H9 (cell line): ENCODE measurements around the gene SLC6A8. TPM values are rescaled to one million over a fixed set of nuclear protein-coding genes. Genes with fewer than 3 reads are reported as not detected.

Experiments used
- DNase-seq: peaks from one replicate; pipeline ENCODE4 v3.0.0-alpha.2; 2017
- H2AFZ ChIP-seq: one replicate; pipeline ENCODE4 v1.6.1; 2013; ENCODE audit warnings: mild to moderate bottlenecking, low read length, control low read depth, moderate library complexity
- H2AK5ac ChIP-seq: 2 replicates; pipeline ENCODE4 v1.6.1; 2013; ENCODE audit warnings: low read length, control low read depth, mixed read lengths; ENCODE audit not compliant: insufficient read length
- H2BK120ac ChIP-seq: one replicate; pipeline ENCODE4 v1.6.1; 2013; ENCODE audit warnings: low read depth, mild to moderate bottlenecking, low read length, control low read depth, inconsistent platforms; ENCODE audit not compliant: poor library complexity, severe bottlenecking
- H2BK12ac ChIP-seq: 2 replicates; pipeline ENCODE4 v1.6.1; 2013; ENCODE audit warnings: low read length, control low read depth, mixed read lengths, low read depth; ENCODE audit not compliant: insufficient read length
- H2BK15ac ChIP-seq: 2 replicates; pipeline ENCODE4 v1.6.1; 2013; ENCODE audit warnings: low read depth, low read length, control low read depth
- H2BK20ac ChIP-seq: one replicate; pipeline ENCODE4 v1.6.1; 2013; ENCODE audit warnings: low read depth, mild to moderate bottlenecking, low read length, control low read depth, inconsistent platforms; ENCODE audit not compliant: poor library complexity, severe bottlenecking
- H2BK5ac ChIP-seq: 2 replicates; pipeline ENCODE4 v1.6.1; 2013; ENCODE audit warnings: low read length, control low read depth, mixed read lengths; ENCODE audit not compliant: insufficient read length
- H3K14ac ChIP-seq: 2 replicates; pipeline ENCODE4 v1.6.1; 2013; ENCODE audit warnings: low read length, control low read depth; ENCODE audit not compliant: insufficient read depth
- H3K18ac ChIP-seq: 2 replicates; pipeline ENCODE4 v1.6.1; 2013; ENCODE audit warnings: low read depth, mild to moderate bottlenecking, mixed read lengths, low read length, control low read depth; ENCODE audit not compliant: insufficient read length
- H3K23ac ChIP-seq: 2 replicates; pipeline ENCODE4 v1.6.1; 2013; ENCODE audit warnings: low read length, control low read depth, mixed read lengths, low read depth; ENCODE audit not compliant: insufficient read length
- H3K23me2 ChIP-seq: 2 replicates; pipeline ENCODE4 v1.6.1; 2013; ENCODE audit warnings: low read depth, mild to moderate bottlenecking, mixed read lengths, low read length, control low read depth; ENCODE audit not compliant: insufficient read length, poor library complexity, severe bottlenecking
- H3K27ac ChIP-seq: 2 replicates; pipeline ENCODE4 v1.5.1; 2013; ENCODE audit warnings: low read length, control low read depth, mixed read lengths, low read depth; ENCODE audit not compliant: insufficient read length
- H3K27me3 ChIP-seq: 2 replicates; pipeline ENCODE4 v1.6.1; 2013; ENCODE audit warnings: low read length, control low read depth, inconsistent platforms; ENCODE audit not compliant: insufficient read depth
- H3K4ac ChIP-seq: 2 replicates; pipeline ENCODE4 v1.6.1; 2013; ENCODE audit warnings: low read depth, mild to moderate bottlenecking, control low read depth, inconsistent platforms, low read length, moderate library complexity
- H3K4me1 ChIP-seq: 2 replicates; pipeline ENCODE4 v1.6.1; 2013; ENCODE audit warnings: low read length, control low read depth, inconsistent platforms; ENCODE audit not compliant: insufficient read depth
- H3K4me2 ChIP-seq: 2 replicates; pipeline ENCODE4 v1.6.1; 2013; ENCODE audit warnings: low read length, control low read depth, mixed read lengths; ENCODE audit not compliant: insufficient read length, insufficient read depth
- H3K56ac ChIP-seq: 2 replicates; pipeline ENCODE4 v1.6.1; 2013; ENCODE audit warnings: low read depth, mild to moderate bottlenecking, mixed read lengths, low read length, control low read depth; ENCODE audit not compliant: insufficient read length
- H3K79me1 ChIP-seq: 2 replicates; pipeline ENCODE4 v1.6.1; 2013; ENCODE audit warnings: low read depth, mild to moderate bottlenecking, moderate library complexity, low read length, control low read depth, inconsistent platforms; ENCODE audit not compliant: insufficient read depth, poor library complexity, severe bottlenecking
- H3K79me2 ChIP-seq: 2 replicates; pipeline ENCODE4 v1.6.1; 2013; ENCODE audit warnings: low read length, control low read depth, inconsistent platforms; ENCODE audit not compliant: insufficient read depth
- H3K9ac ChIP-seq: 2 replicates; pipeline ENCODE4 v1.6.1; 2013; ENCODE audit warnings: low read length, control low read depth, mixed read lengths; ENCODE audit not compliant: insufficient read length; ENCODE audit errors: extremely low read depth
- H3K9me3 ChIP-seq: one replicate; pipeline ENCODE4 v1.6.1; 2013; ENCODE audit warnings: low read depth, low read length, inconsistent platforms; ENCODE audit not compliant: control insufficient read depth
- H3T11ph ChIP-seq: one replicate; pipeline ENCODE4 v1.6.1; 2013; ENCODE audit warnings: mild to moderate bottlenecking, low read length, control low read depth, inconsistent platforms
- H4K20me1 ChIP-seq: one replicate; pipeline ENCODE4 v1.6.1; 2013; ENCODE audit not compliant: control insufficient read depth, insufficient read length, insufficient read depth
- H4K5ac ChIP-seq: 2 replicates; pipeline ENCODE4 v1.6.1; 2013; ENCODE audit warnings: low read depth, mild to moderate bottlenecking, mixed read lengths, low read length, control low read depth; ENCODE audit not compliant: insufficient read length
- H4K8ac ChIP-seq: replicated peaks from 2 replicates; pipeline ENCODE4 v1.6.1; 2013; ENCODE audit warnings: low read length, control low read depth, mixed read lengths, low read depth; ENCODE audit not compliant: insufficient read length
- H4K91ac ChIP-seq: 2 replicates; pipeline ENCODE4 v1.6.1; 2013; ENCODE audit warnings: low read depth, mild to moderate bottlenecking, moderate library complexity, mixed read lengths, low read length, control low read depth; ENCODE audit not compliant: insufficient read length
- H3K27ac Mint-ChIP-seq, 3 experiments: 2 replicates in 2 of 3; 3 replicates in 1 of 3; pipeline ENCODE4 v1.8.0; 2020 to 2021; ENCODE audit warnings: mixed read lengths in 3 of 3, mild to moderate bottlenecking in 1 of 3, moderate library complexity in 1 of 3
- H3K27me3 Mint-ChIP-seq: 2 replicates; pipeline ENCODE4 v1.8.0; 2021; ENCODE audit warnings: low read depth, mild to moderate bottlenecking, moderate library complexity, mixed read lengths
- H3K36me3 Mint-ChIP-seq, 3 experiments: 2 replicates in 2 of 3; 3 replicates in 1 of 3; pipeline ENCODE4 v1.8.0; 2020 to 2021; ENCODE audit warnings: low read depth in 3 of 3, mixed read lengths in 3 of 3; ENCODE audit not compliant: insufficient read depth in 1 of 3
- H3K4me1 Mint-ChIP-seq, 2 experiments: 2 replicates each; pipeline ENCODE4 v1.8.0; 2020; ENCODE audit warnings: mixed read lengths in 2 of 2
- H3K4me3 Mint-ChIP-seq, 2 experiments: 2 replicates in 1 of 2; 3 replicates in 1 of 2; pipeline ENCODE4 v1.8.0; 2020 to 2021; ENCODE audit warnings: mild to moderate bottlenecking in 2 of 2, mixed read lengths in 2 of 2, moderate library complexity in 1 of 2
- H3K9me3 Mint-ChIP-seq, 2 experiments: 2 replicates in 1 of 2; 3 replicates in 1 of 2; pipeline ENCODE4 v1.8.0; 2020; ENCODE audit warnings: mild to moderate bottlenecking in 2 of 2, mixed read lengths in 2 of 2, moderate library complexity in 1 of 2
- WGBS: extraction: QIAGEN DNeasy Blood & Tissue Kit; methylation state at CpG from one replicate; pipeline ENCODE4 v1.1.7; 2013; ENCODE audit warnings: missing lambda C conversion rate, low lambda C conversion rate, mixed read lengths; ENCODE audit not compliant: insufficient read length; ENCODE audit errors: extremely low coverage; 5-methylcytosine and 5-hydroxymethylcytosine counted together
- total RNA-seq: library from RNA; stranded (reverse); gene quantifications from 2 replicates; pipeline ENCODE4 v1.2.1, GENCODE V29; 2021
- TF ChIP-seq, protein P1 (sequence below): fragments of 200-600 bp; sonication (generic); conservative IDR thresholded peaks from 3 replicates; pipeline ENCODE4 v1.8.0; 2021; ENCODE audit warnings: antibody characterized with exemption, mild to moderate bottlenecking

Gene SLC6A8
- total RNA-seq, 1 experiment from 2014 or later = 229 TPM

DNA sequence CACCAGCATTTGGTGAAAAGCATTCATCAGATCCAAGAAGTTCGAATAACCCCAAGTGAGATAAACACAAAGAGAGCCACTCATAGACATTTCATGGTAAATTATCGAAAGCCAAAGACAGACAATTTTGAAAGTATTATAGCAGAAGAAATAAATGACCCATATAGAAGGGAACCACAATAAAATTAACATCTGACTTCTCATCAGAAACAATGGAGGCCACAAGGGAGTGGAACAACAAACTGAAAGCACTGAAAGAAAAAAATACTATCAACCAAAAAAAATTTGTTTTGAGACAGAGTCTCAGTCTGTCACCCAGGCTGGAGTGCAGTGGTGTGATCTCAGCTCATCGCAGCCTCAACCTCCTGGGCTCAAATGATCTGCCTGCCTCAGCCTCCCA is 28.5 kb upstream of the SLC6A8 start:
- peaks cover 66 to 68% of the 10 kb centered on the region in 2 experiments for H3K9me3 Mint-ChIP-seq
- WGBS = no CpG with 5 or more reads among the region's 3 CpGs

More for the DNA sequence above, 28.5 kb upstream of the SLC6A8 start:
- TF ChIP-seq, protein P1, sequence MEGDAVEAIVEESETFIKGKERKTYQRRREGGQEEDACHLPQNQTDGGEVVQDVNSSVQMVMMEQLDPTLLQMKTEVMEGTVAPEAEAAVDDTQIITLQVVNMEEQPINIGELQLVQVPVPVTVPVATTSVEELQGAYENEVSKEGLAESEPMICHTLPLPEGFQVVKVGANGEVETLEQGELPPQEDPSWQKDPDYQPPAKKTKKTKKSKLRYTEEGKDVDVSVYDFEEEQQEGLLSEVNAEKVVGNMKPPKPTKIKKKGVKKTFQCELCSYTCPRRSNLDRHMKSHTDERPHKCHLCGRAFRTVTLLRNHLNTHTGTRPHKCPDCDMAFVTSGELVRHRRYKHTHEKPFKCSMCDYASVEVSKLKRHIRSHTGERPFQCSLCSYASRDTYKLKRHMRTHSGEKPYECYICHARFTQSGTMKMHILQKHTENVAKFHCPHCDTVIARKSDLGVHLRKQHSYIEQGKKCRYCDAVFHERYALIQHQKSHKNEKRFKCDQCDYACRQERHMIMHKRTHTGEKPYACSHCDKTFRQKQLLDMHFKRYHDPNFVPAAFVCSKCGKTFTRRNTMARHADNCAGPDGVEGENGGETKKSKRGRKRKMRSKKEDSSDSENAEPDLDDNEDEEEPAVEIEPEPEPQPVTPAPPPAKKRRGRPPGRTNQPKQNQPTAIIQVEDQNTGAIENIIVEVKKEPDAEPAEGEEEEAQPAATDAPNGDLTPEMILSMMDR = no peak
- DNase-seq = no peak
- Histone ChIP-seq H3K9me3 (peaks cover 4% of the 10 kb centered on the region), H2BK15ac (no peak overlapping the region), H3K14ac (no peak overlapping the region), H3K4ac (no peak overlapping the region), H4K20me1 (no peaks in the 10 kb centered on the region), H2AFZ (no peak overlapping the region), H3K79me1 (no peaks in the 10 kb centered on the region), H3K23me2 (no peaks in the 10 kb centered on the region), H3K4me1 (no peaks in the 10 kb centered on the region), H3K4me2 (no peak overlapping the region), H2BK5ac (no peak overlapping the region), H2BK20ac (no peak overlapping the region), H4K91ac (no peak overlapping the region), H2BK12ac (no peak overlapping the region), H3K79me2 (no peaks in the 10 kb centered on the region), H3T11ph (no peak overlapping the region), H3K56ac (no peak overlapping the region), H3K23ac (no peak overlapping the region), H3K27ac (no peak overlapping the region), H2BK120ac (no peak overlapping the region), H4K5ac (no peak overlapping the region), H3K18ac (no peak overlapping the region), H2AK5ac (no peak overlapping the region), H3K9ac (no peak overlapping the region), H4K8ac (no peak overlapping the region), H3K27me3 (no peaks in the 10 kb centered on the region)
- Mint-ChIP-seq H3K27ac (no peak overlapping the region), H3K4me3 (no peak overlapping the region), H3K36me3 (peaks cover 0 to 2% (median 0%) of the 10 kb centered on the region in 3 experiments; a peak in 2 of 7 replicates), H3K4me1 (no peaks in the 10 kb centered on the region), H3K27me3 (peaks cover 35% of the 10 kb centered on the region)
